Retinal pigment epithelial cell (primary cell): ENCODE results near the gene CADM1.
A peak's percentile ranks its signal among the peaks of the same experiment; 100 is the strongest.

ENCODE experiments used
- DNase-seq: peaks from one replicate; pipeline ENCODE4 v3.0.0-alpha.2; 2010; ENCODE audit warnings: low read depth
- H3K4me3 ChIP-seq: 2 replicates; pipeline ENCODE4 v1.5.1; 2011; ENCODE audit warnings: mild to moderate bottlenecking, low read length, control low read depth, moderate library complexity
- TF ChIP-seq, protein P1 (sequence below): conservative IDR thresholded peaks from 2 replicates; pipeline ENCODE4 v1.5.1; 2011; ENCODE audit warnings: low read depth, low read length, control low read depth, inconsistent platforms

The CADM1 gene

DNA sequence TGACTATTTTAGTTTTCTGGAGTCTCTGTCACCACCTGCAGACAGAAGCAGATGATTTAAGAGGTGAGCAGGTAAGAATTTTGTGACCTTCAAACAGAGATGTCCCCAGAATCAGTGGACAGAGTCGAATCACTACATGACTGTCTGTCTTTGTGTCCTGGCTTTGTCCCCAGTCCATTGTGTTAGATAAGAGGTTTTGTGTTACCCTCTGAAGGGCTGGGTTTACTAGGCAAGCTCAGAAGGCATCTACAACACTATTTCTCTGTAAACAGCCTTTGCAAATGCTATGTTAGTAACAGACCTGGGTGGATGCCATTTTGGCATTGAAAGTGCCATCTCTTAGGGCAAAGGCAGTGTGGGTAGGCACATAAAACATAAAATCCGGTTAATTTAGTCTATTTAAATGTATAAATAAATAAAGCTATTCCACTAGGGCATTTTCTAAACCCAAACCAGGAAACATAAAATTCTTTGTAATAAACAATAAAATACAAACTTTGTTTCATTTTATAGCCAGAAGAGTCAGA is 40.3 kb upstream of the CADM1 start:
- H3K4me3 ChIP-seq = no peak overlapping the region

GRCh38 chr11:115541518-115541917 is 37.3 kb upstream of the CADM1 start:
- H3K4me3 ChIP-seq = no peak overlapping the region
- DNase-seq = no peak
- TF ChIP-seq, protein P1, sequence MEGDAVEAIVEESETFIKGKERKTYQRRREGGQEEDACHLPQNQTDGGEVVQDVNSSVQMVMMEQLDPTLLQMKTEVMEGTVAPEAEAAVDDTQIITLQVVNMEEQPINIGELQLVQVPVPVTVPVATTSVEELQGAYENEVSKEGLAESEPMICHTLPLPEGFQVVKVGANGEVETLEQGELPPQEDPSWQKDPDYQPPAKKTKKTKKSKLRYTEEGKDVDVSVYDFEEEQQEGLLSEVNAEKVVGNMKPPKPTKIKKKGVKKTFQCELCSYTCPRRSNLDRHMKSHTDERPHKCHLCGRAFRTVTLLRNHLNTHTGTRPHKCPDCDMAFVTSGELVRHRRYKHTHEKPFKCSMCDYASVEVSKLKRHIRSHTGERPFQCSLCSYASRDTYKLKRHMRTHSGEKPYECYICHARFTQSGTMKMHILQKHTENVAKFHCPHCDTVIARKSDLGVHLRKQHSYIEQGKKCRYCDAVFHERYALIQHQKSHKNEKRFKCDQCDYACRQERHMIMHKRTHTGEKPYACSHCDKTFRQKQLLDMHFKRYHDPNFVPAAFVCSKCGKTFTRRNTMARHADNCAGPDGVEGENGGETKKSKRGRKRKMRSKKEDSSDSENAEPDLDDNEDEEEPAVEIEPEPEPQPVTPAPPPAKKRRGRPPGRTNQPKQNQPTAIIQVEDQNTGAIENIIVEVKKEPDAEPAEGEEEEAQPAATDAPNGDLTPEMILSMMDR = no peak

More for the DNA sequence above, 40.3 kb upstream of the CADM1 start:
- DNase-seq = no peak
- TF ChIP-seq, protein P1 = no peak

- no peak for DNase-seq
- TF ChIP-seq, protein P1 = no peak
- H3K4me3 ChIP-seq = no peak overlapping the region
Measured at GRCh38 chr11:115539844-115540243, 35.6 kb upstream of the CADM1 start.

GRCh38 chr11:115535781-115536180 is 31.6 kb upstream of the CADM1 start:
- no peak for DNase-seq
- TF ChIP-seq, protein P1 = no peak

DNA sequence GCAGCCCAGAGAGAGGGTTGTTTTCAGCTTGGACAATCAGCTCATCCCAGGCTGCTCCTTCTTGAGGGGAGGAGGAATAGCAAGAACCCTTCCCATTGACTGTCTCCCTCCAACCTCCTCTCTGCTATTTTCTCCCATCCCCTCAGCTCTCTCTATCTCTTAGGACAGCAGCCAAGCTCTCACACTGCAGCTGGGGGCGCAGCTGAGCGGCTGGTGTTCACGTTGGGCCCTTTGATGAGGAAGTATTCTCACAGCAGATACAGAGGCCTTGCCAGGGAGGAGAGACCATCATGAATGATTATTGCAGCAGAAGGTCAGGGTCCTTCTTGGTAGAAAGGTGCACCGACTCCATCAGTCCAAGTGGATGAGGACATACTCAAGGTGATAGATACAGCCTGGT is 26.5 kb upstream of the CADM1 start:
- no peak for DNase-seq
- TF ChIP-seq, protein P1 = peak; percentile 13
- no peak overlapping the region for H3K4me3 ChIP-seq

More at GRCh38 chr11:115535781-115536180, 31.6 kb upstream of the CADM1 start:
- H3K4me3 ChIP-seq = no peak overlapping the region

GRCh38 chr11:115528225-115528624 is 24.0 kb upstream of the CADM1 start:
- no peak for DNase-seq
- TF ChIP-seq, protein P1 = no peak
- no peak overlapping the region for H3K4me3 ChIP-seq

DNA sequence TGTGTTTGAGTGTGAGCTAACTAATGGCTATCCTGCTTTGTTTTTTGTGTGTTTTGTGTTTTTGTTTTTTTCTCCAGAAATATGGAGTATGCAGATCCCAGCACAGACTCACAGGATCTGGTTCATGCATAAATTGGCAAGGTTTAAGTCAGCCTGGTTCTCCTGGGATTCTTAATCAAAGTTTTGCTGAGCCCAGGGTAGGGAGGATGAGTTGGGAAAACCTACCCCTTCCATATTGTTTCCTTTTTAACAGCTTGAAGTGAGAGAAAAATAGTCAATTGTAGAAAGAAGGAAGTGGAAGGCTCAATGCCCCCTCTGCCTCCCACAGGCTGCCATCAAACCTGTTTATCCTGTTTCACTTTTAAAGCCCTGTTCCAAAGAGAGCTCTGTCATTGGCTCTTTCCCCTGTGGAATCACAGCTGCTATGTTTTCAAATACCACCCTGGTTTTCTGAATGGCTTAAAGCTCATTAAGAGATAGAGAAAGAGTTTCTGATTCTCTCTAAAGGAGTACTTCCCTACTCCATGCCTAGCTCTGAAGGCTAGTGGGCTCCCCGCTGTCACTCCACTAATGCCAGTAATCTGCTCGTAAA is 23.4 kb upstream of the CADM1 start:
- no peak overlapping the region for H3K4me3 ChIP-seq
- no peak for DNase-seq
- TF ChIP-seq, protein P1 = no peak
